ENCODE results near the gene RNASE12. TPM values are rescaled to one million over a fixed set of nuclear protein-coding genes. Genes with fewer than 3 reads are reported as not detected.

RNASE12 gene
- total RNA-seq, 1 donor from 2014 or later, result not detected

Other genes starting within 250 kb of the RNASE12 start
- 7.1 and 9.0 TPM in 2 replicates for gene PARP2, start 247.7 kb downstream of the RNASE12 start, total RNA-seq
- gene TEP1, start 177.9 kb downstream of the RNASE12 start, total RNA-seq, result 36.2 and 56.0 TPM in 2 replicates
- gene KLHL33, start 155.2 kb downstream of the RNASE12 start, total RNA-seq, result 0.09 and 0.17 TPM in 2 replicates
- gene OSGEP, start 136.6 kb downstream of the RNASE12 start, total RNA-seq, result 30.7 and 86.3 TPM in 2 replicates
- gene APEX1, start 136.2 kb downstream of the RNASE12 start, total RNA-seq, result 63.1 and 83.3 TPM in 2 replicates
- 16.9 and 26.9 TPM in 2 replicates for gene PIP4P1, start 129.9 kb downstream of the RNASE12 start, total RNA-seq
- gene PNP, start 122.0 kb downstream of the RNASE12 start, total RNA-seq, result 214 and 230 TPM in 2 replicates
- 0.34 TPM in 1 of 2 replicates, not detected in the other for gene RNASE10, start 85.8 kb downstream of the RNASE12 start, total RNA-seq
- gene RNASE9, start 30.3 kb downstream of the RNASE12 start, total RNA-seq, result not detected in 2 replicates
- gene RNASE11, start 3.4 kb downstream of the RNASE12 start, total RNA-seq, result not detected in 2 replicates
- not detected in 2 replicates for gene OR6S1, start 50.3 kb upstream of the RNASE12 start, total RNA-seq
- gene RNASE4, start 93.2 kb upstream of the RNASE12 start, total RNA-seq, result 11.4 and 25.7 TPM in 2 replicates
- 6.3 and 6.4 TPM in 2 replicates for gene ANG, start 97.4 kb upstream of the RNASE12 start, total RNA-seq
- not detected in 2 replicates for gene EDDM3A, start 154.5 kb upstream of the RNASE12 start, total RNA-seq
- not detected in 2 replicates for gene EDDM3B, start 177.0 kb upstream of the RNASE12 start, total RNA-seq
- gene RNASE6, start 189.9 kb upstream of the RNASE12 start, total RNA-seq, result 0.14 and 0.17 TPM in 2 replicates
- gene RNASE1, start 211.5 kb upstream of the RNASE12 start, total RNA-seq, result 28.6 and 64.0 TPM in 2 replicates

Measured in dermis blood vessel endothelial cell (primary cell).